Measurements from ENCODE around the gene TLL2.

DNA sequence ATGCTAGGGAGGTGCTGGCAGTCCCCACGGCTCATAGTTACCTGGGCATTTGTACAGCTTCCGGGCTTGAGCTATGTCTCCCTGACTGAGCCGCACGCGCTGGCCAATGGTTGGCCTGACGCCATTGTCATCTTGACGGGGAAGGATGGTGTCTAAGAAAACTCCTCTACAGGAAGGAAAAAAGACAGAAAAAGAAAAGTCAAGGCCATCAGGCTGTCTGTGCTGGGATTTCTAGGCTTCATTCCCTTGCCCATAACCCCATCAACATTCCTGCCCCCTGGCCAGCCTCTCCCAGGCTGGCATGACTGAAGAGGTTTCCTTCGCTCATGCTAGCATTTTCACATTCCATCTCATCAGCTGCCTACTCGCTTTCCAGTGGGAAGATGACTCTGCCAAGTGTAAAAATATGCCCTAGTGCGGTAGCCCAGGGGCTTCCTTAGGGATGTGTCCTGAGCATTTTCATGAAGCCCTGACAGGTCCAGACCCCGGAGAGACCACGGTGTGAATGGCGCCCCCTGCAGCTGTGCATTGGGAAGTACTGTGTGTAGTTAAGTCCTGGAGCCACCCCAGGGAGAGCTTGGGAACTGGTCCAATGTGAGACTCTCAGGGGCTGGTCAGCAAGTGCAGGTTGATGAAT is 100.5 kb downstream of the TLL2 start:
- TF ChIP-seq, protein P1, sequence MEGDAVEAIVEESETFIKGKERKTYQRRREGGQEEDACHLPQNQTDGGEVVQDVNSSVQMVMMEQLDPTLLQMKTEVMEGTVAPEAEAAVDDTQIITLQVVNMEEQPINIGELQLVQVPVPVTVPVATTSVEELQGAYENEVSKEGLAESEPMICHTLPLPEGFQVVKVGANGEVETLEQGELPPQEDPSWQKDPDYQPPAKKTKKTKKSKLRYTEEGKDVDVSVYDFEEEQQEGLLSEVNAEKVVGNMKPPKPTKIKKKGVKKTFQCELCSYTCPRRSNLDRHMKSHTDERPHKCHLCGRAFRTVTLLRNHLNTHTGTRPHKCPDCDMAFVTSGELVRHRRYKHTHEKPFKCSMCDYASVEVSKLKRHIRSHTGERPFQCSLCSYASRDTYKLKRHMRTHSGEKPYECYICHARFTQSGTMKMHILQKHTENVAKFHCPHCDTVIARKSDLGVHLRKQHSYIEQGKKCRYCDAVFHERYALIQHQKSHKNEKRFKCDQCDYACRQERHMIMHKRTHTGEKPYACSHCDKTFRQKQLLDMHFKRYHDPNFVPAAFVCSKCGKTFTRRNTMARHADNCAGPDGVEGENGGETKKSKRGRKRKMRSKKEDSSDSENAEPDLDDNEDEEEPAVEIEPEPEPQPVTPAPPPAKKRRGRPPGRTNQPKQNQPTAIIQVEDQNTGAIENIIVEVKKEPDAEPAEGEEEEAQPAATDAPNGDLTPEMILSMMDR (IDR thresholded peaks at IDR 0.05): no peak
- TF ChIP-seq POLR2AphosphoS5 (IDR thresholded peaks at IDR 0.05; ENCODE audit: insufficient read depth in 1 of 2, low read depth in 1 of 2): no peak
